HepG2 (cell line): ENCODE results near the gene WDCP. TPM values are rescaled to one million over a fixed set of nuclear protein-coding genes. Genes with fewer than 3 reads are reported as not detected.

ENCODE experiments used
- DMTF1 ChIP-seq: sonication (generic); formaldehyde crosslinking; IDR thresholded peaks from 2 replicates; pipeline ENCODE4 v1.4.0; 2020; ENCODE audit warnings: mild to moderate bottlenecking, missing genetic modification reagents
- EEA1 ChIP-seq: sonication (generic); formaldehyde crosslinking; IDR thresholded peaks from 2 replicates; pipeline ENCODE4 v1.5.1; 2020; ENCODE audit warnings: mild to moderate bottlenecking, missing genetic modification reagents, borderline replicate concordance
- FOSL2 ChIP-seq: sonication (generic); formaldehyde crosslinking; IDR thresholded peaks from 2 replicates; pipeline ENCODE4 v1.4.0; 2020; ENCODE audit warnings: missing genetic modification reagents
- GLMP ChIP-seq: sonication (generic); formaldehyde crosslinking; IDR thresholded peaks from 2 replicates; pipeline ENCODE4 v1.9.0; 2021; ENCODE audit warnings: missing genetic modification reagents, mild to moderate bottlenecking, borderline replicate concordance
- NR2F1 ChIP-seq, 2 experiments: fragments of 450-650 bp in 1 of 2; formaldehyde crosslinking in 1 of 2; IDR thresholded peaks; 2 replicates each; pipeline versions ENCODE4 v1.5.0 to v1.6.1; 2016 to 2020; ENCODE audit warnings: mild to moderate bottlenecking in 1 of 2, missing compliant biosample characterization in 1 of 2, missing genetic modification reagents in 1 of 2, moderate library complexity in 1 of 2
- SMYD3 ChIP-seq: sonication (generic); formaldehyde crosslinking; IDR thresholded peaks from 2 replicates; pipeline ENCODE4 v1.8.1; 2023; ENCODE audit warnings: mild to moderate bottlenecking, missing genetic modification reagents
- TFE3 ChIP-seq: IDR thresholded peaks from 2 replicates; pipeline ENCODE4 v1.6.1; 2016
- ZBTB40 ChIP-seq, 2 experiments: fragments of 450-650 bp in 1 of 2; sonication (generic) in 1 of 2; formaldehyde crosslinking in 1 of 2; IDR thresholded peaks; 2 replicates each; pipeline versions ENCODE4 v1.6.1 to v1.8.0; 2016 to 2022; ENCODE audit warnings: antibody characterized with exemption in 1 of 2, mild to moderate bottlenecking in 1 of 2, missing genetic modification reagents in 1 of 2
- ZGPAT ChIP-seq: IDR thresholded peaks from 2 replicates; pipeline ENCODE4 v1.6.1; 2016; ENCODE audit warnings: mild to moderate bottlenecking
- ZNF101 ChIP-seq: sonication (generic); formaldehyde crosslinking; IDR thresholded peaks from 2 replicates; pipeline ENCODE4 v1.4.0; 2020; ENCODE audit warnings: mild to moderate bottlenecking, low read depth, missing genetic modification reagents, borderline replicate concordance
- ZNF230 ChIP-seq: sonication (generic); formaldehyde crosslinking; IDR thresholded peaks from 2 replicates; pipeline ENCODE4 v1.4.0; 2020; ENCODE audit warnings: mild to moderate bottlenecking, missing genetic modification reagents
- ZNF564 ChIP-seq: sonication (generic); formaldehyde crosslinking; IDR thresholded peaks from 2 replicates; pipeline ENCODE4 v1.8.1; 2023; ENCODE audit warnings: mild to moderate bottlenecking, missing genetic modification reagents
- ZNF598 ChIP-seq: sonication (generic); formaldehyde crosslinking; IDR thresholded peaks from 2 replicates; pipeline ENCODE4 v1.5.1; 2020; ENCODE audit warnings: mild to moderate bottlenecking, missing genetic modification reagents, borderline replicate concordance
- polyA plus RNA-seq, 8 experiments: library from polyadenylated mRNA; depleted of rRNA in 3 of 8; stranded (reverse) in 7 of 8; unstranded in 1 of 8; fragments of >200 nt; fragmentation: Illumina TruSeq in 4 of 8; extraction: Trizol in 4 of 8; gene quantifications; 2 replicates each; pipeline versions ENCODE4 v1.2.1 to v1.2.3, GENCODE V29; 2011 to 2016; ENCODE audit warnings: low read depth in 4 of 8, missing spikeins in 1 of 8, mixed read lengths in 1 of 8; ENCODE audit not compliant: insufficient read depth in 1 of 8
- total RNA-seq, 5 experiments: library from RNA; depleted of rRNA; stranded (reverse); fragments of >200 nt; fragmentation: Illumina TruSeq; extraction: Trizol; gene quantifications; 2 replicates each; pipeline ENCODE4 v1.2.3, GENCODE V29; 2016; ENCODE audit warnings: low read depth in 1 of 5

WDCP gene
- total and polyA plus RNA-seq, 2 of the 13 experiments (the other 11 are each of a cell fraction or from before 2014, with no cell fraction given) = 17.4 to 22.6 TPM

- TF ChIP-seq DMTF1 (CRISPR knock-in tag) (no peak), ZNF230 (CRISPR knock-in tag) (no peak), TFE3 (CRISPR knock-in tag) (no peak), NR2F1 (CRISPR knock-in tag; IDR thresholded peaks at IDR 0.05) (no peak), ZBTB40 (IDR thresholded peaks at IDR 0.05) (no peak), ZBTB40 (CRISPR knock-in tag; IDR thresholded peaks at IDR 0.05) (0 out of 2 replicates have a peak, but pooled peaks have one; percentile 10), FOSL2 (CRISPR knock-in tag) (no peak), EEA1 (CRISPR knock-in tag) (no peak), ZNF101 (no peak), ZGPAT (CRISPR knock-in tag) (no peak), SMYD3 (CRISPR knock-in tag) (no peak), ZNF598 (CRISPR knock-in tag) (peak; percentile 83; the same call in 1 of the 2 replicates), GLMP (no peak), ZNF564 (CRISPR knock-in tag) (no peak)
Observed at GRCh38 chr2:24016376-24016761, 30.8 kb downstream of the WDCP start (continued).
